SK-N-SH (cell line): ENCODE results near the gene MAT2A. TPM values are rescaled to one million over a fixed set of nuclear protein-coding genes. Genes with fewer than 3 reads are reported as not detected.

Experiments
- CTCF ChIA-PET: fragments of 300-600, 350-600 bp; formaldehyde crosslinking; extraction: SDS; loops from one replicate; lab custom pipeline; 2021; lab: Yijun Ruan, JAX
- POLR2A ChIA-PET: fragments of 350-600 bp; sonication (Branson Sonifier 250); formaldehyde crosslinking; extraction: SDS; loops from one replicate; lab custom pipeline; 2020; ENCODE audit warnings: antibody characterized with exemption, inconsistent platforms; lab: Yijun Ruan, JAX
- DNase-seq: peaks from one replicate; pipeline ENCODE4 v3.0.0; 2012
- H2AFZ ChIP-seq: fragments of 200-600 bp; sonication (generic); 2 replicates; pipeline ENCODE4 v1.8.1; 2016; ENCODE audit warnings: antibody characterized with exemption, mild to moderate bottlenecking, low read depth
- H3F3A ChIP-seq: fragments of 200-600 bp; sonication (generic); replicated peaks from 2 replicates; pipeline ENCODE3; 2016; ENCODE audit warnings: antibody characterized with exemption, mild to moderate bottlenecking; ENCODE audit not compliant: insufficient read depth
- H3K27ac ChIP-seq, 2 experiments: fragments of 200-500 bp in 1 of 2; fragments of 200-600 bp in 1 of 2; sonication (Bioruptor generic) in 1 of 2; sonication (generic), shearing (Covaris generic) in 1 of 2; 2 replicates each; pipeline versions ENCODE4 v1.5.1 to v1.6.1; 2014 to 2016; ENCODE audit warnings: low read depth in 2 of 2, inconsistent platforms in 1 of 2, low read length in 1 of 2, mild to moderate bottlenecking in 1 of 2, mixed read lengths in 1 of 2
- H3K27me3 ChIP-seq: fragments of 200-600 bp; sonication (generic), shearing (Covaris generic); 2 replicates; pipeline ENCODE4 v1.6.1; 2016; ENCODE audit warnings: mixed run types; ENCODE audit not compliant: insufficient read depth
- H3K36me3 ChIP-seq, 2 experiments: fragments of 200-500 bp in 1 of 2; fragments of 200-600 bp in 1 of 2; sonication (Bioruptor generic) in 1 of 2; sonication (generic) in 1 of 2; replicated peaks in 1 of 2; 2 replicates each; pipeline versions ENCODE3 to v1.5.1; 2014 to 2016; ENCODE audit warnings: low read length in 1 of 2, mild to moderate bottlenecking in 1 of 2; ENCODE audit not compliant: insufficient read depth in 2 of 2, control insufficient read depth in 1 of 2
- H3K4me1 ChIP-seq, 2 experiments: fragments of 200-500 bp in 1 of 2; fragments of 200-600 bp in 1 of 2; sonication (Bioruptor generic) in 1 of 2; sonication (generic), shearing (Covaris generic) in 1 of 2; 2 replicates each; pipeline versions ENCODE4 v1.5.1 to v1.6.1; 2014 to 2016; ENCODE audit warnings: low read depth in 1 of 2, low read length in 1 of 2, mixed run types in 1 of 2; ENCODE audit not compliant: insufficient read depth in 2 of 2, control insufficient read depth in 1 of 2
- H3K4me2 ChIP-seq: fragments of 200-600 bp; sonication (generic), shearing (Covaris generic); 2 replicates; pipeline ENCODE4 v1.6.1; 2017; ENCODE audit warnings: mixed run types
- H3K4me3 ChIP-seq, 2 experiments: fragments of 200-500 bp in 1 of 2; fragments of 200-600 bp in 1 of 2; sonication (Bioruptor generic) in 1 of 2; sonication (generic), shearing (Covaris generic) in 1 of 2; 2 replicates each; pipeline versions ENCODE4 v1.5.1 to v1.8.1; 2014 to 2016; ENCODE audit warnings: low read depth in 2 of 2, inconsistent platforms in 1 of 2, low read length in 1 of 2, mild to moderate bottlenecking in 1 of 2, mixed read lengths in 1 of 2, moderate library complexity in 1 of 2
- H3K79me2 ChIP-seq: fragments of 200-600 bp; sonication (generic); 2 replicates; pipeline ENCODE4 v1.8.1; 2017; ENCODE audit warnings: mild to moderate bottlenecking; ENCODE audit not compliant: insufficient read depth
- H3K9ac ChIP-seq: fragments of 200-600 bp; sonication (generic); 2 replicates; pipeline ENCODE4 v1.6.1; 2017; ENCODE audit warnings: mixed run types
- H3K9me2 ChIP-seq: fragments of 200-600 bp; sonication (generic); 2 replicates; pipeline ENCODE4 v1.6.1; 2017; ENCODE audit warnings: mixed run types
- H3K9me3 ChIP-seq: fragments of 200-600 bp; sonication (generic); 2 replicates; pipeline ENCODE4 v1.6.1; 2017; ENCODE audit warnings: mixed run types, mild to moderate bottlenecking, moderate library complexity
- H4K20me1 ChIP-seq: fragments of 200-600 bp; sonication (generic); 2 replicates; pipeline ENCODE4 v1.6.1; 2017; ENCODE audit warnings: mild to moderate bottlenecking, mixed run types; ENCODE audit not compliant: insufficient read depth
- CHD2 ChIP-seq: fragments of 150-350 bp; IDR thresholded peaks from 2 replicates; pipeline ENCODE4 v1.6.1; 2018; ENCODE audit warnings: low read length; ENCODE audit not compliant: partially characterized antibody
- ELF1 ChIP-seq: IDR thresholded peaks from 2 replicates; pipeline ENCODE4 v1.4.0; 2012
- EP300 ChIP-seq, 2 experiments: IDR thresholded peaks; 2 replicates each; pipeline versions ENCODE4 v1.4.0 to v1.6.1; 2012; ENCODE audit warnings: borderline replicate concordance in 1 of 2, low read depth in 1 of 2, low read length in 1 of 2
- FOSL2 ChIP-seq: IDR thresholded peaks from 2 replicates; pipeline ENCODE4 v1.4.0; 2012; ENCODE audit warnings: low read depth, mild to moderate bottlenecking, moderate library complexity, borderline replicate concordance
- FOXJ3 ChIP-seq: sonication (generic); formaldehyde crosslinking; IDR thresholded peaks from 2 replicates; pipeline ENCODE4 v1.5.1; 2020; ENCODE audit warnings: mild to moderate bottlenecking, missing genetic modification reagents
- GATA2 ChIP-seq: sonication (generic); formaldehyde crosslinking; IDR thresholded peaks from 2 replicates; pipeline ENCODE4 v1.5.0; 2020; ENCODE audit warnings: mild to moderate bottlenecking, missing genetic modification reagents
- JUND ChIP-seq: IDR thresholded peaks from 2 replicates; pipeline ENCODE4 v1.4.0; 2012
- MEF2A ChIP-seq: IDR thresholded peaks from 2 replicates; pipeline ENCODE4 v1.4.0; 2012; ENCODE audit warnings: low read depth, borderline replicate concordance
- NRF1 ChIP-seq: IDR thresholded peaks from 2 replicates; pipeline ENCODE4 v1.6.1; 2012; ENCODE audit warnings: low read depth, mild to moderate bottlenecking, low read length
- POLR2AphosphoS5 ChIP-seq: IDR thresholded peaks from 2 replicates; pipeline ENCODE4 v1.6.1; 2012; ENCODE audit warnings: low read depth, low read length
- RAD21 ChIP-seq: IDR thresholded peaks from 2 replicates; pipeline ENCODE4 v1.6.1; 2012; ENCODE audit warnings: mild to moderate bottlenecking, low read length
- RCOR1 ChIP-seq: fragments of 150-350 bp; IDR thresholded peaks from 2 replicates; pipeline ENCODE4 v1.6.1; 2017; ENCODE audit warnings: antibody characterized with exemption, low read length
- SIN3A ChIP-seq: IDR thresholded peaks from 2 replicates; pipeline ENCODE4 v1.6.1; 2012; ENCODE audit warnings: low read depth, mild to moderate bottlenecking, low read length, moderate library complexity, borderline replicate concordance
- SMC3 ChIP-seq: IDR thresholded peaks from 2 replicates; pipeline ENCODE4 v1.6.1; 2012; ENCODE audit warnings: low read depth, low read length, improper control_type of control experiment
- TAF1 ChIP-seq: IDR thresholded peaks from 2 replicates; pipeline ENCODE4 v1.6.1; 2012; ENCODE audit warnings: low read depth, mild to moderate bottlenecking, low read length, moderate library complexity, borderline replicate concordance
- WGBS: methylation state at CpG from one replicate; pipeline ENCODE4 v1.1.6; 2017; ENCODE audit warnings: low lambda C conversion rate; 5-methylcytosine and 5-hydroxymethylcytosine counted together
- polyA plus RNA-seq, 3 experiments: library from polyadenylated mRNA; depleted of rRNA; stranded (reverse); fragments of >200 nt; gene quantifications; 2 replicates each; pipeline ENCODE4 v1.2.3, GENCODE V29; 2012
- TF ChIP-seq, protein P1 (sequence below): fragments of 150-350 bp; IDR thresholded peaks from 2 replicates; pipeline ENCODE4 v1.6.1; 2016; ENCODE audit warnings: mild to moderate bottlenecking, low read depth, low read length
- TF ChIP-seq, protein P2 (sequence below): IDR thresholded peaks from 2 replicates; pipeline ENCODE4 v1.6.1; 2012; ENCODE audit warnings: mild to moderate bottlenecking, low read depth, low read length, moderate library complexity
- TF ChIP-seq, protein P3 (sequence below): fragments of 200-600 bp; sonication (generic); IDR thresholded peaks from 2 replicates; pipeline ENCODE4 v1.6.1; 2017; ENCODE audit warnings: antibody characterized with exemption, mild to moderate bottlenecking, moderate library complexity
- TF ChIP-seq, protein P4 (sequence below): IDR thresholded peaks from 2 replicates; pipeline ENCODE4 v1.4.0; 2012; ENCODE audit warnings: low read depth
- TF ChIP-seq, protein P5 (sequence below): IDR thresholded peaks from 2 replicates; pipeline ENCODE4 v1.4.0; 2012; ENCODE audit warnings: low read depth, borderline replicate concordance

MAT2A gene
- polyA plus RNA-seq, 1 of the 3 experiments (the other 2 are of a cell fraction) = 187 TPM

DNA sequence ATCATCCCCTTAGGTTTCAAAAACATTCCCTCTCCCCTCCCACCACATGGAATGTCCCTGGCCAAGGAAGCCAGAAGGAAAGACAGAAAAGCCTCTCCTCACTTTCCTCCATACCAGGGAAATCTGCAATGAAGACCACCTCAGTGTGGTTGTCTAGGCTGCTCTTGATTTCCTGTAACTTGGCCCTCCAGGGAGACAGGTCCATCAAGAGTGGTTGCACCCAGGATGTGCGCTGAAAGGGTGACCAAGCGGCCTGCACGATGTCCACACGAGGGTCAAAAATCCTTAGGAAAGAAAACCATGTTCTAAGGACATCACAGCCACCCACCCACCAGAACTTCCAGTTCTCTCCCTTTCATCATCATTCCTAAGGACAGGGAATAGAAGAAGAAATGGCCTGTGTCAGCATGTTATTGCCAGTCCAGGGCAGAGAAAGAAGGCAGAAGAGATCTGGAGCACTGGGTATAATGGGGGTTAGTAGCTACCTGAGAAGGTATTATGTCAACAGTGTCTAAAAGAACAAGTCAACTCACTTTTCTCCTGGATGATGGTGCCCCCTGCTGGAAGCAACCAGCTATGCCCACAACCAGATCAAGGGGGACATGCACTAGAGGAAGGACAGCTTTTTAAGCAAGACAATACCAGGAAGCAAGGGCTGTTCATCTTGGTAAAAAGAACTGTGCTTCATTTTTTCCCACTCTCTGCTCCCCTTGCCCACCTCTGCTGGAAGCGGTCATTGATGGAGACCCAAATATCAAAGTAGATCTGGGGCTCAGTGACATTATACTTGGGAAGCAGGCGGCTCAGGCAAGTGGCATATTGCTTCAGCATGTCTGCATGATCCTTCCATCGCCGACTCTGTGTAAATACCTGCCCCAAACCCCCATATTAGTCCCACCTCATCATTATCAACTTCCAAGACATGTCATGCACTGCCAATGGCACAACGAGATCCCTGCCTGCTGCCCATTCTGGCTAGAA lies 13.0 kb downstream of the MAT2A start:
- POLR2A ChIA-PET = interaction anchor here (0.7 to 8.2 kb wide), 9 partner anchors 9 to 252 kb away, joined by 3 to 87 read pairs (median 4); partner anchors contain the start of genes ELMOD3, GGCX, MAT2A and RETSAT
- no peak overlapping the region for H3K27ac ChIP-seq
- H3K27me3 ChIP-seq = no peaks in the 10 kb centered on the region
- WGBS = 59% methylated on average over 9 of the region's 9 CpGs
- H2AFZ ChIP-seq = no peak overlapping the region
- no peak overlapping the region for H3K4me3 ChIP-seq
- peaks cover 25 to 42% of the 10 kb centered on the region in 2 experiments for H3K36me3 ChIP-seq
- peaks cover 4% of the 10 kb centered on the region; the same call in 1 of the 2 replicates for H3K79me2 ChIP-seq
- peaks cover 0 to 13% of the 10 kb centered on the region in 2 experiments; a peak in 2 of 4 replicates for H3K4me1 ChIP-seq
- no peak for TF ChIP-seq ELF1
- TF ChIP-seq RCOR1 = 0 out of 2 replicates have a peak, but pooled peaks have one; percentile 8
- TF ChIP-seq, protein P1, sequence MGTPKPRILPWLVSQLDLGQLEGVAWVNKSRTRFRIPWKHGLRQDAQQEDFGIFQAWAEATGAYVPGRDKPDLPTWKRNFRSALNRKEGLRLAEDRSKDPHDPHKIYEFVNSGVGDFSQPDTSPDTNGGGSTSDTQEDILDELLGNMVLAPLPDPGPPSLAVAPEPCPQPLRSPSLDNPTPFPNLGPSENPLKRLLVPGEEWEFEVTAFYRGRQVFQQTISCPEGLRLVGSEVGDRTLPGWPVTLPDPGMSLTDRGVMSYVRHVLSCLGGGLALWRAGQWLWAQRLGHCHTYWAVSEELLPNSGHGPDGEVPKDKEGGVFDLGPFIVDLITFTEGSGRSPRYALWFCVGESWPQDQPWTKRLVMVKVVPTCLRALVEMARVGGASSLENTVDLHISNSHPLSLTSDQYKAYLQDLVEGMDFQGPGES = no peak
- no peak for TF ChIP-seq MEF2A
- TF ChIP-seq SMC3 = peak; percentile 99
- TF ChIP-seq, protein P2, sequence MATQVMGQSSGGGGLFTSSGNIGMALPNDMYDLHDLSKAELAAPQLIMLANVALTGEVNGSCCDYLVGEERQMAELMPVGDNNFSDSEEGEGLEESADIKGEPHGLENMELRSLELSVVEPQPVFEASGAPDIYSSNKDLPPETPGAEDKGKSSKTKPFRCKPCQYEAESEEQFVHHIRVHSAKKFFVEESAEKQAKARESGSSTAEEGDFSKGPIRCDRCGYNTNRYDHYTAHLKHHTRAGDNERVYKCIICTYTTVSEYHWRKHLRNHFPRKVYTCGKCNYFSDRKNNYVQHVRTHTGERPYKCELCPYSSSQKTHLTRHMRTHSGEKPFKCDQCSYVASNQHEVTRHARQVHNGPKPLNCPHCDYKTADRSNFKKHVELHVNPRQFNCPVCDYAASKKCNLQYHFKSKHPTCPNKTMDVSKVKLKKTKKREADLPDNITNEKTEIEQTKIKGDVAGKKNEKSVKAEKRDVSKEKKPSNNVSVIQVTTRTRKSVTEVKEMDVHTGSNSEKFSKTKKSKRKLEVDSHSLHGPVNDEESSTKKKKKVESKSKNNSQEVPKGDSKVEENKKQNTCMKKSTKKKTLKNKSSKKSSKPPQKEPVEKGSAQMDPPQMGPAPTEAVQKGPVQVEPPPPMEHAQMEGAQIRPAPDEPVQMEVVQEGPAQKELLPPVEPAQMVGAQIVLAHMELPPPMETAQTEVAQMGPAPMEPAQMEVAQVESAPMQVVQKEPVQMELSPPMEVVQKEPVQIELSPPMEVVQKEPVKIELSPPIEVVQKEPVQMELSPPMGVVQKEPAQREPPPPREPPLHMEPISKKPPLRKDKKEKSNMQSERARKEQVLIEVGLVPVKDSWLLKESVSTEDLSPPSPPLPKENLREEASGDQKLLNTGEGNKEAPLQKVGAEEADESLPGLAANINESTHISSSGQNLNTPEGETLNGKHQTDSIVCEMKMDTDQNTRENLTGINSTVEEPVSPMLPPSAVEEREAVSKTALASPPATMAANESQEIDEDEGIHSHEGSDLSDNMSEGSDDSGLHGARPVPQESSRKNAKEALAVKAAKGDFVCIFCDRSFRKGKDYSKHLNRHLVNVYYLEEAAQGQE = no peak
- TF ChIP-seq POLR2AphosphoS5 = no peak
- peak; percentile 97 for TF ChIP-seq RAD21
- TF ChIP-seq TAF1 = no peak
- TF ChIP-seq EP300 (IDR thresholded peaks at IDR 0.05; ENCODE audit: borderline replicate concordance in 1 of 2, low read depth in 1 of 2, low read length in 1 of 2) = no peak
- TF ChIP-seq, protein P3, sequence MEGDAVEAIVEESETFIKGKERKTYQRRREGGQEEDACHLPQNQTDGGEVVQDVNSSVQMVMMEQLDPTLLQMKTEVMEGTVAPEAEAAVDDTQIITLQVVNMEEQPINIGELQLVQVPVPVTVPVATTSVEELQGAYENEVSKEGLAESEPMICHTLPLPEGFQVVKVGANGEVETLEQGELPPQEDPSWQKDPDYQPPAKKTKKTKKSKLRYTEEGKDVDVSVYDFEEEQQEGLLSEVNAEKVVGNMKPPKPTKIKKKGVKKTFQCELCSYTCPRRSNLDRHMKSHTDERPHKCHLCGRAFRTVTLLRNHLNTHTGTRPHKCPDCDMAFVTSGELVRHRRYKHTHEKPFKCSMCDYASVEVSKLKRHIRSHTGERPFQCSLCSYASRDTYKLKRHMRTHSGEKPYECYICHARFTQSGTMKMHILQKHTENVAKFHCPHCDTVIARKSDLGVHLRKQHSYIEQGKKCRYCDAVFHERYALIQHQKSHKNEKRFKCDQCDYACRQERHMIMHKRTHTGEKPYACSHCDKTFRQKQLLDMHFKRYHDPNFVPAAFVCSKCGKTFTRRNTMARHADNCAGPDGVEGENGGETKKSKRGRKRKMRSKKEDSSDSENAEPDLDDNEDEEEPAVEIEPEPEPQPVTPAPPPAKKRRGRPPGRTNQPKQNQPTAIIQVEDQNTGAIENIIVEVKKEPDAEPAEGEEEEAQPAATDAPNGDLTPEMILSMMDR = peak; percentile 94
- TF ChIP-seq, protein P4, sequence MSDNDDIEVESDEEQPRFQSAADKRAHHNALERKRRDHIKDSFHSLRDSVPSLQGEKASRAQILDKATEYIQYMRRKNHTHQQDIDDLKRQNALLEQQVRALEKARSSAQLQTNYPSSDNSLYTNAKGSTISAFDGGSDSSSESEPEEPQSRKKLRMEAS = no peak
- TF ChIP-seq JUND = no peak
- TF ChIP-seq FOXJ3 = no peak
- 0 out of 2 replicates have a peak, but pooled peaks have one; percentile 37 for TF ChIP-seq SIN3A
- TF ChIP-seq, protein P5, sequence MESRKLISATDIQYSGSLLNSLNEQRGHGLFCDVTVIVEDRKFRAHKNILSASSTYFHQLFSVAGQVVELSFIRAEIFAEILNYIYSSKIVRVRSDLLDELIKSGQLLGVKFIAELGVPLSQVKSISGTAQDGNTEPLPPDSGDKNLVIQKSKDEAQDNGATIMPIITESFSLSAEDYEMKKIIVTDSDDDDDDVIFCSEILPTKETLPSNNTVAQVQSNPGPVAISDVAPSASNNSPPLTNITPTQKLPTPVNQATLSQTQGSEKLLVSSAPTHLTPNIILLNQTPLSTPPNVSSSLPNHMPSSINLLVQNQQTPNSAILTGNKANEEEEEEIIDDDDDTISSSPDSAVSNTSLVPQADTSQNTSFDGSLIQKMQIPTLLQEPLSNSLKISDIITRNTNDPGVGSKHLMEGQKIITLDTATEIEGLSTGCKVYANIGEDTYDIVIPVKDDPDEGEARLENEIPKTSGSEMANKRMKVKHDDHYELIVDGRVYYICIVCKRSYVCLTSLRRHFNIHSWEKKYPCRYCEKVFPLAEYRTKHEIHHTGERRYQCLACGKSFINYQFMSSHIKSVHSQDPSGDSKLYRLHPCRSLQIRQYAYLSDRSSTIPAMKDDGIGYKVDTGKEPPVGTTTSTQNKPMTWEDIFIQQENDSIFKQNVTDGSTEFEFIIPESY = no peak
- no peak for TF ChIP-seq GATA2 (CRISPR knock-in tag)
- no peak for TF ChIP-seq FOSL2
- TF ChIP-seq NRF1 = no peak
- TF ChIP-seq CHD2 = no peak
- H3K9ac ChIP-seq = no peak overlapping the region
- no peak overlapping the region for H3K4me2 ChIP-seq
- CTCF ChIA-PET = interaction anchor here (0.5 to 16.6 kb wide), 43 partner anchors 8 to 253 kb away, joined by 3 to 364 read pairs (median 4); partner anchors contain the start of genes CAPG, MAT2A, SH2D6 and TMEM150A
- H3K9me2 ChIP-seq = no peaks in the 10 kb centered on the region
- DNase-seq = peak; percentile 73
- no peaks in the 10 kb centered on the region for H3K9me3 ChIP-seq
- peaks cover 36% of the 10 kb centered on the region for H3F3A ChIP-seq
- no peaks in the 10 kb centered on the region for H4K20me1 ChIP-seq
